ENCODE results near the gene ZNF408. TPM values are rescaled to one million over a fixed set of nuclear protein-coding genes. Genes with fewer than 3 reads are reported as not detected.

The ZNF408 gene
- total and polyA plus RNA-seq, 2 of the 13 experiments (the other 11 are each of a cell fraction or from before 2014, with no cell fraction given), result 11.2 to 12.5 TPM

GRCh38 chr11:46672381-46672839, 28.4 kb upstream of the ZNF408 start:
- no peaks in the 10 kb centered on the region for H3K79me2 ChIP-seq (ENCODE audit: insufficient read depth, low read length)
- no peak overlapping the region for H3K4me3 ChIP-seq (replicated peaks in 1 of 3; ENCODE audit: insufficient read depth in 1 of 3, low read depth in 2 of 3, low read length in 3 of 3)
- no peak overlapping the region for H3K27ac ChIP-seq (ENCODE audit: extremely low read length, insufficient read depth, low read length)
- peaks cover 36 to 60% of the 10 kb centered on the region in 2 experiments for H3K36me3 ChIP-seq (replicated peaks in 1 of 2; ENCODE audit: control insufficient read depth in 1 of 2, insufficient read depth in 2 of 2, low read length in 2 of 2)
- TF ChIP-seq ZNF292 (CRISPR knock-in tag; IDR thresholded peaks at IDR 0.05; ENCODE audit: borderline replicate concordance, low read depth) (no peak), AGO2 (optimal IDR thresholded peaks at IDR 0.05; ENCODE audit: low read depth, low read length) (peak; percentile 33), CERS6 (CRISPR knock-in tag; IDR thresholded peaks at IDR 0.05) (no peak), ZBTB38 (CRISPR knock-in tag; IDR thresholded peaks at IDR 0.05) (no peak), ZNF337 (CRISPR knock-in tag; IDR thresholded peaks at IDR 0.05; ENCODE audit: borderline replicate concordance, low read depth) (no peak)
- in situ Hi-C loops (cut with HindIII; ENCODE audit: extremely low pct_ligation_motif_present, low pct_unique_long_range_greater_than_20kb) (no loop called here), intact Hi-C loops (cut with micrococcal nuclease; ENCODE audit: unreplicated experiment) (loop anchor here (5.0 kb wide), 1 partner anchor 45 kb away; the partner anchor contains the start of gene F2)
- no peaks in the 10 kb centered on the region for H3K27me3 ChIP-seq (ENCODE audit: control insufficient read depth in 1 of 2, insufficient read depth in 2 of 2, low read length in 2 of 2)
- ATAC-seq, result no peak
- H3K4me2 ChIP-seq (ENCODE audit: low read depth, low read length), result no peak overlapping the region
- no peak for FAIRE-seq
- ChIA-PET CTCF (ENCODE audit: low intra/inter-chr PET ratio, low total read pairs) (no interaction called here), POLR2A (interaction anchor here (0.6 to 2.6 kb wide), 3 partner anchors 44 to 154 kb away, joined by 3 to 8 read pairs (median 3); partner anchors contain the start of gene F2)
- no peak overlapping the region for H2AFZ ChIP-seq (ENCODE audit: low read length)
- H3K4me1 ChIP-seq (ENCODE audit: insufficient read depth, low read length), result peaks cover 27% of the 10 kb centered on the region
- no peak for DNase-seq (ENCODE audit: low spot score)
- no peak overlapping the region for H3K9ac ChIP-seq (ENCODE audit: insufficient read depth, low read depth, low read length)
- TSS peak; percentile 29 for BruUV-seq (replicated peaks)
- H4K20me1 ChIP-seq (ENCODE audit: insufficient read depth, low read length), result no peaks in the 10 kb centered on the region
- 100% methylated on average over 5 of the region's 7 CpGs for WGBS (ENCODE audit: low lambda C conversion rate)
- H3K9me3 ChIP-seq (ENCODE audit: low read length), result no peaks in the 10 kb centered on the region

- DNase-seq (ENCODE audit: low spot score) (no peak), FAIRE-seq (no peak), ATAC-seq (no peak)
- H3K79me2 ChIP-seq (ENCODE audit: insufficient read depth, low read length), result no peaks in the 10 kb centered on the region
- ChIA-PET CTCF (ENCODE audit: low intra/inter-chr PET ratio, low total read pairs) (no interaction called here), POLR2A (interaction anchor here (0.6 to 2.3 kb wide), 10 partner anchors 9 to 69 kb away, joined by 3 to 22 read pairs (median 4); partner anchors contain the start of genes ARHGAP1, F2 and ZNF408)
- H3K27ac ChIP-seq (ENCODE audit: extremely low read length, insufficient read depth, low read length), result peak overlapping the region; percentile 67
- in situ Hi-C loops (cut with HindIII; ENCODE audit: extremely low pct_ligation_motif_present, low pct_unique_long_range_greater_than_20kb), result no loop called here
- 78% methylated on average over 3 of the region's 6 CpGs for WGBS (ENCODE audit: low lambda C conversion rate)
- H4K20me1 ChIP-seq (ENCODE audit: insufficient read depth, low read length), result no peaks in the 10 kb centered on the region
- H3K36me3 ChIP-seq (replicated peaks in 1 of 2; ENCODE audit: control insufficient read depth in 1 of 2, insufficient read depth in 2 of 2, low read length in 2 of 2), result peaks cover 39 to 55% of the 10 kb centered on the region in 2 experiments
- intact Hi-C loops (cut with micrococcal nuclease; ENCODE audit: unreplicated experiment), result loop anchor here (5.0 kb wide), 1 partner anchor 43 kb away; the partner anchor contains the start of gene F2
- no peak overlapping the region for H2AFZ ChIP-seq (ENCODE audit: low read length)
- H3K27me3 ChIP-seq (ENCODE audit: control insufficient read depth in 1 of 2, insufficient read depth in 2 of 2, low read length in 2 of 2), result no peaks in the 10 kb centered on the region
- peaks cover 27% of the 10 kb centered on the region for H3K4me1 ChIP-seq (ENCODE audit: insufficient read depth, low read length)
- no peaks in the 10 kb centered on the region for H3K9me3 ChIP-seq (ENCODE audit: low read length)
- BruUV-seq (replicated peaks), result no TSS peak
- no peak overlapping the region for H3K9ac ChIP-seq (ENCODE audit: insufficient read depth, low read depth, low read length)
- no peak overlapping the region for H3K4me2 ChIP-seq (ENCODE audit: low read depth, low read length)
- no peak overlapping the region for H3K4me3 ChIP-seq (replicated peaks in 1 of 3; ENCODE audit: insufficient read depth in 1 of 3, low read depth in 2 of 3, low read length in 3 of 3)
- TF ChIP-seq RNF219 (CRISPR knock-in tag; IDR thresholded peaks at IDR 0.05) (no peak), ZNF557 (CRISPR knock-in tag; IDR thresholded peaks at IDR 0.05) (no peak), ZKSCAN8 (CRISPR knock-in tag; IDR thresholded peaks at IDR 0.05; ENCODE audit: borderline replicate concordance) (no peak), AFF4 (CRISPR knock-in tag; IDR thresholded peaks at IDR 0.05) (no peak)
Measured at GRCh38 chr11:46673713-46674462, 26.9 kb upstream of the ZNF408 start.
